OCI-LY3 (cell line): ENCODE results near the gene KIAA0319L.

Experiments
- H2AFZ ChIP-seq: fragments of 200-600, 300-600 bp; shearing (Covaris generic); 2 replicates; pipeline ENCODE4 v1.6.0; 2014; ENCODE audit warnings: antibody characterized with exemption, low read depth, low read length
- H3K27ac ChIP-seq: fragments of 200-600, 300-600 bp; sonication (generic); 2 replicates; pipeline ENCODE4 v1.5.1; 2014; ENCODE audit warnings: mild to moderate bottlenecking, low read length, moderate library complexity, mixed read lengths
- H3K27me3 ChIP-seq: fragments of 200-600, 300-600 bp; sonication (generic); 2 replicates; pipeline ENCODE4 v1.6.1; 2014; ENCODE audit warnings: low read depth, low read length, mixed read lengths
- H3K36me3 ChIP-seq: fragments of 200-600, 300-600 bp; sonication (generic); replicated peaks from 2 replicates; pipeline ENCODE3; 2014; ENCODE audit warnings: low read depth, low read length, mixed read lengths
- H3K4me1 ChIP-seq: fragments of 300-600, 200-600 bp; sonication (generic); 2 replicates; pipeline ENCODE4 v1.6.1; 2014; ENCODE audit warnings: low read length, mixed read lengths
- H3K4me2 ChIP-seq: fragments of 200-600, 300-600 bp; sonication (generic); 2 replicates; pipeline ENCODE4 v1.6.1; 2014; ENCODE audit warnings: low read length, mixed read lengths
- H3K4me3 ChIP-seq: fragments of 300-600, 200-600 bp; sonication (generic); 2 replicates; pipeline ENCODE4 v1.5.1; 2014; ENCODE audit warnings: antibody characterized with exemption, mild to moderate bottlenecking, low read length, moderate library complexity
- H3K79me2 ChIP-seq: fragments of 300-600, 200-600 bp; shearing (Covaris generic); 2 replicates; pipeline ENCODE4 v1.6.1; 2014; ENCODE audit warnings: mild to moderate bottlenecking, low read length, mixed read lengths
- H3K9ac ChIP-seq: fragments of 300-600, 200-600 bp; shearing (Covaris generic); 2 replicates; pipeline ENCODE4 v1.6.0; 2014; ENCODE audit warnings: mild to moderate bottlenecking, low read length, moderate library complexity
- H3K9me3 ChIP-seq: fragments of 200-600, 300-600 bp; shearing (Covaris generic); 2 replicates; pipeline ENCODE4 v1.6.1; 2014; ENCODE audit warnings: low read length, mixed read lengths; ENCODE audit not compliant: insufficient read depth
- H4K20me1 ChIP-seq: fragments of 200-600, 300-600 bp; sonication (generic); 2 replicates; pipeline ENCODE4 v1.6.1; 2016; ENCODE audit warnings: low read length, mixed read lengths; ENCODE audit not compliant: insufficient read depth
- CTCF ChIP-seq: fragments of 200-600, 300-600 bp; sonication (generic); IDR thresholded peaks from 2 replicates; pipeline ENCODE4 v1.5.1; 2014; ENCODE audit warnings: antibody characterized with exemption, low read length, low read depth
- EZH2phosphoT487 ChIP-seq: fragments of 200-600 bp; shearing (Covaris generic); IDR thresholded peaks from 2 replicates; pipeline ENCODE4 v1.6.1; 2018; ENCODE audit warnings: antibody characterized with exemption, mixed run types, low read depth

The KIAA0319L gene

GRCh38 chr1:35564884-35565741 is 7.9 kb upstream of the KIAA0319L start:
- no peak overlapping the region for H3K4me3 ChIP-seq
- no peaks in the 10 kb centered on the region for H3K79me2 ChIP-seq
- H3K27me3 ChIP-seq: no peaks in the 10 kb centered on the region
- peaks cover 5% of the 10 kb centered on the region for H3K4me1 ChIP-seq
- H4K20me1 ChIP-seq: no peaks in the 10 kb centered on the region
- H3K9ac ChIP-seq: no peak overlapping the region
- H3K27ac ChIP-seq: no peak overlapping the region
- no peak overlapping the region for H3K4me2 ChIP-seq
- TF ChIP-seq CTCF: no peak
- no peak for TF ChIP-seq EZH2phosphoT487
- H2AFZ ChIP-seq: no peak overlapping the region
- no peaks in the 10 kb centered on the region for H3K36me3 ChIP-seq
- no peaks in the 10 kb centered on the region for H3K9me3 ChIP-seq

GRCh38 chr1:35564037-35564883 is 7.1 kb upstream of the KIAA0319L start:
- no peaks in the 10 kb centered on the region for H3K27me3 ChIP-seq
- no peaks in the 10 kb centered on the region for H3K79me2 ChIP-seq
- H3K9me3 ChIP-seq: no peaks in the 10 kb centered on the region
- H3K4me2 ChIP-seq: no peak overlapping the region
- H3K36me3 ChIP-seq: no peaks in the 10 kb centered on the region
- TF ChIP-seq CTCF (peak; percentile 65), EZH2phosphoT487 (no peak)
- H3K4me1 ChIP-seq: peaks cover 5% of the 10 kb centered on the region
- H3K4me3 ChIP-seq: no peak overlapping the region
- no peak overlapping the region for H3K27ac ChIP-seq
- H2AFZ ChIP-seq: no peak overlapping the region
- no peaks in the 10 kb centered on the region for H4K20me1 ChIP-seq
- H3K9ac ChIP-seq: no peak overlapping the region

- no peak overlapping the region for H3K27ac ChIP-seq
- peaks cover 4% of the 10 kb centered on the region; the same call in 1 of the 2 replicates for H3K4me1 ChIP-seq
- peaks cover 6% of the 10 kb centered on the region for H3K79me2 ChIP-seq
- no peak overlapping the region for H2AFZ ChIP-seq
- TF ChIP-seq EZH2phosphoT487 (no peak), CTCF (no peak)
- no peak overlapping the region for H3K4me2 ChIP-seq
- H3K9ac ChIP-seq: no peak overlapping the region
- H3K27me3 ChIP-seq: no peaks in the 10 kb centered on the region
- H3K36me3 ChIP-seq: no peaks in the 10 kb centered on the region
- H3K9me3 ChIP-seq: no peaks in the 10 kb centered on the region
- no peaks in the 10 kb centered on the region for H4K20me1 ChIP-seq
- no peak overlapping the region for H3K4me3 ChIP-seq
These were observed 6.0 kb upstream of the KIAA0319L start for GRCh38 chr1:35563166-35563565.
